Karpas-422 (cell line): ENCODE measurements around the gene EPHA7. TPM values are rescaled to one million over a fixed set of nuclear protein-coding genes. Genes with fewer than 3 reads are reported as not detected.

Experiments used
- DNase-seq: peaks from one replicate; pipeline ENCODE4 v3.0.0-alpha.2; 2015
- H2AFZ ChIP-seq: fragments of 200-600 bp; sonication (generic); 2 replicates; pipeline ENCODE4 v1.6.1; 2014; ENCODE audit warnings: antibody characterized with exemption, low read length, mixed read lengths
- H3K27ac ChIP-seq: fragments of 200-600 bp; sonication (generic); 2 replicates; pipeline ENCODE4 v1.5.1; 2014; ENCODE audit warnings: mild to moderate bottlenecking, low read length, moderate library complexity
- H3K27me3 ChIP-seq: fragments of 200-600 bp; sonication (generic); 2 replicates; pipeline ENCODE4 v1.6.1; 2014; ENCODE audit warnings: low read length, mixed read lengths
- H3K36me3 ChIP-seq: fragments of 200-600 bp; sonication (generic); 2 replicates; pipeline ENCODE4 v1.6.1; 2014; ENCODE audit warnings: low read length, mixed read lengths; ENCODE audit not compliant: insufficient read depth
- H3K4me1 ChIP-seq: fragments of 200-600 bp; sonication (generic); 2 replicates; pipeline ENCODE4 v1.6.1; 2014; ENCODE audit warnings: mild to moderate bottlenecking, low read length, mixed read lengths
- H3K4me2 ChIP-seq: fragments of 200-600 bp; sonication (generic); 2 replicates; pipeline ENCODE4 v1.6.1; 2014; ENCODE audit warnings: low read length, low read depth, mild to moderate bottlenecking; ENCODE audit not compliant: poor library complexity, severe bottlenecking
- H3K4me3 ChIP-seq: fragments of 200-600 bp; sonication (generic); 2 replicates; pipeline ENCODE4 v1.5.1; 2014; ENCODE audit warnings: mild to moderate bottlenecking, antibody characterized with exemption, low read length, mixed read lengths
- H3K79me2 ChIP-seq: fragments of 200-600 bp; sonication (generic); 2 replicates; pipeline ENCODE4 v1.6.1; 2014; ENCODE audit warnings: mild to moderate bottlenecking, low read length, mixed read lengths
- H3K9ac ChIP-seq: fragments of 200-600 bp; sonication (generic); 2 replicates; pipeline ENCODE4 v1.6.0; 2014; ENCODE audit warnings: low read length
- H3K9me2 ChIP-seq: fragments of 200-600 bp; sonication (generic), shearing (Covaris generic); replicated peaks from 2 replicates; pipeline ENCODE4 v1.6.0; 2014; ENCODE audit warnings: mild to moderate bottlenecking, low read length, moderate library complexity; ENCODE audit not compliant: insufficient read depth
- H3K9me3 ChIP-seq: fragments of 300-700, 200-600 bp; sonication (generic); 2 replicates; pipeline ENCODE4 v1.6.1; 2014; ENCODE audit warnings: low read length, mixed read lengths
- H4K20me1 ChIP-seq: fragments of 200-600 bp; sonication (generic); 2 replicates; pipeline ENCODE4 v1.6.1; 2014; ENCODE audit warnings: mild to moderate bottlenecking, antibody characterized with exemption, low read length, low read depth; ENCODE audit not compliant: insufficient read depth
- total RNA-seq: library from RNA; depleted of rRNA; stranded (reverse); fragments of >200 nt; shearing (Covaris generic); gene quantifications from 2 replicates; pipeline ENCODE4 v1.2.3, GENCODE V29; 2014; ENCODE audit warnings: low replicate concordance

The EPHA7 gene
- total RNA-seq, 1 experiment from 2014 or later, result not detected

GRCh38 chr6:93305088-93305487 lies 114.3 kb downstream of the EPHA7 start:
- H3K27me3 ChIP-seq, result no peaks in the 10 kb centered on the region
- no peak overlapping the region for H3K4me2 ChIP-seq
- no peaks in the 10 kb centered on the region for H3K79me2 ChIP-seq
- H3K9ac ChIP-seq, result no peak overlapping the region
- peaks cover 3% of the 10 kb centered on the region; the same call in 1 of the 2 replicates for H3K9me3 ChIP-seq
- H3K36me3 ChIP-seq, result no peaks in the 10 kb centered on the region
- no peak overlapping the region for H2AFZ ChIP-seq
- H3K4me3 ChIP-seq, result no peak overlapping the region
- H4K20me1 ChIP-seq, result no peaks in the 10 kb centered on the region
- no peak for DNase-seq
- H3K4me1 ChIP-seq, result no peaks in the 10 kb centered on the region
- no peaks in the 10 kb centered on the region for H3K9me2 ChIP-seq
- no peak overlapping the region for H3K27ac ChIP-seq

DNA sequence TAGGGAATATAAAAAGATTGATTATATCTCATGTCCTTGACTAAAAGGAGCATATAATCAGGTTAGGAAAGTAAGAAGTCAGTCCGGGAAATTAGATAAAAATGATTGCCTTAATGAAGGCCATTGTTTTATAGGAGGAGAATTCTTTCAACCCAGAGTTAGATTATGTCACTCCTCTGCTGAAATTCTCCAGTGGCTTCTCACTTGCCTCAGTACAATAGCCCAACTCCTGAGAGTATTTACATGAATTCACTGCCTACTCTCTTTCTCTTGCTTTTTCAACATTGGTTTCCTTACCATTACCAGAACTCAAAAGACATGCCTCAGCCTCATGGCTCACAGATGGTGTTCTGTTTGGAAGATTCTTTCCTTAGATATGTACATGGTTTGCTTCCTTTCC lies 114.9 kb downstream of the EPHA7 start:
- DNase-seq, result no peak

DNA sequence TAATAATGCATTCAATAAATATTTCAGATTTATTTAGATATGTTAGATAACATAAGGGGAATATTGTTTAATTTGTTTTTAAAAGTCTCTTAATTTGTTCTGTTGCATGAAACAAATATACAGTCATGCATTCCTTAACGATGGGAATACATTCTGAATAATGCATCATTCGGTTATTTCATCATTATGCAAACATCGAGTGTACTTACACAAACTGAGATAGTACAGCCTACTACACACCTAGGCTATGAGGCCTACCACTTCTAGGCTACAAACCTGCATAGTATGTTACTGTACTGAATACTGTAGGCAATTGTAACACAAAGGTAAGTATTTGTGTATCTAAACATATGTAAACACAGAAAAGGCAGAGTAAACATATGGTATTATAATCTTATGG lies 118.7 kb downstream of the EPHA7 start:
- Histone ChIP-seq H3K4me1 (no peaks in the 10 kb centered on the region), H3K4me2 (no peak overlapping the region), H3K9ac (no peak overlapping the region), H4K20me1 (no peaks in the 10 kb centered on the region), H3K27me3 (no peaks in the 10 kb centered on the region), H3K27ac (no peak overlapping the region), H3K9me2 (no peaks in the 10 kb centered on the region), H3K36me3 (no peaks in the 10 kb centered on the region), H2AFZ (no peak overlapping the region), H3K79me2 (no peaks in the 10 kb centered on the region), H3K9me3 (peaks cover 4% of the 10 kb centered on the region; the same call in 1 of the 2 replicates), H3K4me3 (no peak overlapping the region)
- DNase-seq, result no peak

More for the DNA sequence above, 114.9 kb downstream of the EPHA7 start:
- Histone ChIP-seq H3K9ac (no peak overlapping the region), H4K20me1 (no peaks in the 10 kb centered on the region), H3K27ac (no peak overlapping the region), H3K27me3 (no peaks in the 10 kb centered on the region), H3K4me3 (no peak overlapping the region), H3K79me2 (no peaks in the 10 kb centered on the region), H3K9me2 (no peaks in the 10 kb centered on the region), H3K9me3 (peaks cover 3% of the 10 kb centered on the region; the same call in 1 of the 2 replicates), H3K36me3 (no peaks in the 10 kb centered on the region), H2AFZ (no peak overlapping the region), H3K4me1 (no peaks in the 10 kb centered on the region), H3K4me2 (no peak overlapping the region)

GRCh38 chr6:93299622-93300021 lies 119.7 kb downstream of the EPHA7 start:
- Histone ChIP-seq H2AFZ (no peak overlapping the region), H3K9me3 (peaks cover 4% of the 10 kb centered on the region; the same call in 1 of the 2 replicates), H4K20me1 (no peaks in the 10 kb centered on the region), H3K9me2 (no peaks in the 10 kb centered on the region), H3K4me1 (no peaks in the 10 kb centered on the region), H3K27ac (no peak overlapping the region), H3K27me3 (no peaks in the 10 kb centered on the region), H3K36me3 (no peaks in the 10 kb centered on the region), H3K9ac (no peak overlapping the region), H3K4me2 (no peak overlapping the region), H3K4me3 (no peak overlapping the region), H3K79me2 (no peaks in the 10 kb centered on the region)
- no peak for DNase-seq

DNA sequence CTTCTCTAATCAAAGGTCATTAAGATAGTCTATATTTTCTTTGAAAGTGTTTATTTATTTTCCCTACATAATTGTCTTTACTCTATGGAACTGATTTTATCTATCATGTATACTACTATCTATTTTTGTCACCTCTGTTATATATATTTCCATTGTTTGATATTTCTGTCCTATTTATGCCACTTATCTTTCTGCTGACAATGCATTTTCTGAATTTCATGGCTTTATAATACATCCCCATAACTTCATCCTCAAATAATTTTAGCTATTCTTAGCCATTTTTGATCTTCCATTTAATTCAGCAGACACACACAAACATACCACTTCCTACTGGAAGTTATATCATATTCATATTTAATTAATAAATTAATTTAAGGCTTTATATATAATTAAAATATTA lies 123.7 kb downstream of the EPHA7 start:
- Histone ChIP-seq H3K9ac (no peak overlapping the region), H3K9me3 (peaks cover 5% of the 10 kb centered on the region; the same call in 1 of the 2 replicates), H3K4me2 (no peak overlapping the region), H3K27me3 (no peaks in the 10 kb centered on the region), H3K4me3 (no peak overlapping the region), H3K4me1 (no peaks in the 10 kb centered on the region), H2AFZ (no peak overlapping the region), H4K20me1 (no peaks in the 10 kb centered on the region), H3K79me2 (no peaks in the 10 kb centered on the region), H3K9me2 (no peaks in the 10 kb centered on the region), H3K27ac (no peak overlapping the region), H3K36me3 (no peaks in the 10 kb centered on the region)
- no peak for DNase-seq

DNA sequence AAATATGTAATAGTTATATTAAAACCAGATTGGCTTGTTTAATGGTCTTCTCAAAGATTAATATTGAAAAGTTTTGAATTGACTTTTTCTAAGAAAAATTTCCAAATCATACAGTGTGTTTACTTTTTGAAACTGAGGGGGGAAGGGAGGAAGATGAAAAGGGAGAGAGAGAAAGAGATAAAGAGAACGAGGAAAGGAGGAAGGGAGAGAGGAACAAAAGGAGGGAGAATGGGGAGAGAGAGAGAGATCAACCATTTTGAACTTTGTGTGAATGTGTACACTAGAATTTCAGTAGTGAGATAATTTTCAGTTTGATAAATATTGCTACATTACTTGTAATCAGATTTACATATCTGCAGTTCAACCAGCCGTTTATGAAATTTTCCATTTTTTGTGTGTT lies 124.5 kb downstream of the EPHA7 start:
- H3K27me3 ChIP-seq, result no peaks in the 10 kb centered on the region
- no peaks in the 10 kb centered on the region for H3K4me1 ChIP-seq
- H3K9me3 ChIP-seq, result peaks cover 7% of the 10 kb centered on the region; the same call in 1 of the 2 replicates
- no peak overlapping the region for H3K27ac ChIP-seq
- no peak for DNase-seq
- H3K4me2 ChIP-seq, result no peak overlapping the region
- H3K9ac ChIP-seq, result no peak overlapping the region
- no peaks in the 10 kb centered on the region for H4K20me1 ChIP-seq
- H3K36me3 ChIP-seq, result no peaks in the 10 kb centered on the region
- H3K79me2 ChIP-seq, result no peaks in the 10 kb centered on the region
- H2AFZ ChIP-seq, result no peak overlapping the region
- H3K4me3 ChIP-seq, result no peak overlapping the region
- H3K9me2 ChIP-seq, result no peaks in the 10 kb centered on the region

- Histone ChIP-seq H2AFZ (no peak overlapping the region), H3K36me3 (no peaks in the 10 kb centered on the region), H3K9me3 (peaks cover 7% of the 10 kb centered on the region), H3K4me3 (no peak overlapping the region), H3K27ac (no peak overlapping the region), H3K27me3 (no peaks in the 10 kb centered on the region), H3K4me1 (no peaks in the 10 kb centered on the region), H3K79me2 (no peaks in the 10 kb centered on the region), H4K20me1 (no peaks in the 10 kb centered on the region), H3K4me2 (no peak overlapping the region), H3K9ac (no peak overlapping the region), H3K9me2 (no peaks in the 10 kb centered on the region)
- DNase-seq, result no peak
Observed at GRCh38 chr6:93293872-93294271, 125.5 kb downstream of the EPHA7 start.

- Histone ChIP-seq H3K4me1 (no peaks in the 10 kb centered on the region), H3K27ac (no peak overlapping the region), H3K9ac (no peak overlapping the region), H3K4me2 (no peak overlapping the region), H2AFZ (0 out of 2 replicates have a peak overlapping the region, but pooled peaks have one; percentile 28), H3K9me2 (no peaks in the 10 kb centered on the region), H3K36me3 (no peaks in the 10 kb centered on the region), H3K4me3 (no peak overlapping the region), H3K79me2 (no peaks in the 10 kb centered on the region), H3K9me3 (peaks cover 8% of the 10 kb centered on the region), H4K20me1 (no peaks in the 10 kb centered on the region), H3K27me3 (no peaks in the 10 kb centered on the region)
- no peak for DNase-seq
Observed at GRCh38 chr6:93293460-93293859, 125.9 kb downstream of the EPHA7 start.
